ENCODE measurements around the gene RPA4. TPM values are rescaled to one million over a fixed set of nuclear protein-coding genes. Genes with fewer than 3 reads are reported as not detected.

The RPA4 gene
- total and polyA plus RNA-seq, 2 donors (not counting 1 experiment from before 2014, with no cell fraction given), result 0.31 to 2.7 TPM

GRCh38 chrX:96906741-96907140, 23.0 kb downstream of the RPA4 start:
- Histone ChIP-seq H3K4me3 (ENCODE audit: control extremely low read depth in 1 of 5, extremely low read depth in 1 of 5, insufficient read depth in 1 of 5, low read depth in 2 of 5, low read length in 4 of 5) (no peak overlapping the region), H3K9ac (ENCODE audit: low read length) (no peak overlapping the region), H3K4me1 (ENCODE audit: control insufficient read depth in 2 of 2, insufficient read depth in 2 of 2, low read length in 2 of 2) (no peaks in the 10 kb centered on the region), H3K36me3 (replicated peaks in 1 of 2; ENCODE audit: control extremely low read depth in 1 of 2, control insufficient read depth in 1 of 2, extremely low read depth in 1 of 2, insufficient read depth in 2 of 2, low read length in 1 of 2) (no peaks in the 10 kb centered on the region), H3K9me3 (ENCODE audit: control extremely low read depth in 1 of 3, control insufficient read depth in 2 of 3, insufficient read depth in 1 of 3, low read length in 2 of 3) (no peaks in the 10 kb centered on the region), H3K79me2 (ENCODE audit: control insufficient read depth, insufficient read depth, low read length) (no peaks in the 10 kb centered on the region), H3K27me3 (replicated peaks in 1 of 4; ENCODE audit: control extremely low read depth in 1 of 4, control insufficient read depth in 3 of 4, insufficient read depth in 4 of 4, low read length in 3 of 4) (no peaks in the 10 kb centered on the region), H3K4me2 (replicated peaks; ENCODE audit: low read depth, low read length, poor library complexity, severe bottlenecking) (no peak overlapping the region), H4K20me1 (ENCODE audit: control insufficient read depth, insufficient read depth, low read length, poor library complexity, severe bottlenecking) (no peaks in the 10 kb centered on the region), H3K27ac (ENCODE audit: low read length in 2 of 2) (no peak overlapping the region), H2AFZ (ENCODE audit: insufficient read depth, low read depth, low read length, poor library complexity, severe bottlenecking) (no peak overlapping the region)
- WGBS (ENCODE audit: insufficient coverage), result no CpG with 5 or more reads among the region's 2 CpGs
- no peaks in the 10 kb centered on the region for H3K9me3 Mint-ChIP-seq (ENCODE audit: insufficient read depth)
- ChIA-PET CTCF (no interaction called here), POLR2A (no interaction called here)
- DNase-seq (no peak), ATAC-seq (ENCODE audit: low read depth) (no peak)
- H3K27me3 Mint-ChIP-seq, result no peaks in the 10 kb centered on the region
- intact Hi-C loops (cut with micrococcal nuclease), result no loop called here
- H3K27ac Mint-ChIP-seq, result no peak overlapping the region
- H3K4me3 Mint-ChIP-seq, result no peak overlapping the region
- H3K4me1 Mint-ChIP-seq, result no peaks in the 10 kb centered on the region
- no peak for TF ChIP-seq EZH2 (IDR thresholded peaks at IDR 0.05; ENCODE audit: borderline replicate concordance, insufficient read depth, low read depth, low read length, poor library complexity, severe bottlenecking)
- no peak for TF ChIP-seq CTCF (IDR thresholded peaks at IDR 0.05)

- Mint-ChIP-seq H3K4me1 (no peaks in the 10 kb centered on the region), H3K27me3 (no peaks in the 10 kb centered on the region), H3K9me3 (ENCODE audit: insufficient read depth) (no peaks in the 10 kb centered on the region), H3K4me3 (no peak overlapping the region), H3K27ac (no peak overlapping the region)
- Histone ChIP-seq H3K4me2 (replicated peaks; ENCODE audit: low read depth, low read length, poor library complexity, severe bottlenecking) (no peak overlapping the region), H3K36me3 (replicated peaks in 1 of 2; ENCODE audit: control extremely low read depth in 1 of 2, control insufficient read depth in 1 of 2, extremely low read depth in 1 of 2, insufficient read depth in 2 of 2, low read length in 1 of 2) (no peaks in the 10 kb centered on the region), H3K27ac (ENCODE audit: low read length in 2 of 2) (no peak overlapping the region), H3K4me1 (ENCODE audit: control insufficient read depth in 2 of 2, insufficient read depth in 2 of 2, low read length in 2 of 2) (no peaks in the 10 kb centered on the region), H4K20me1 (ENCODE audit: control insufficient read depth, insufficient read depth, low read length, poor library complexity, severe bottlenecking) (no peaks in the 10 kb centered on the region), H3K4me3 (ENCODE audit: control extremely low read depth in 1 of 5, extremely low read depth in 1 of 5, insufficient read depth in 1 of 5, low read depth in 2 of 5, low read length in 4 of 5) (no peak overlapping the region), H2AFZ (ENCODE audit: insufficient read depth, low read depth, low read length, poor library complexity, severe bottlenecking) (no peak overlapping the region), H3K9ac (ENCODE audit: low read length) (no peak overlapping the region), H3K9me3 (ENCODE audit: control extremely low read depth in 1 of 3, control insufficient read depth in 2 of 3, insufficient read depth in 1 of 3, low read length in 2 of 3) (no peaks in the 10 kb centered on the region), H3K79me2 (ENCODE audit: control insufficient read depth, insufficient read depth, low read length) (no peaks in the 10 kb centered on the region), H3K27me3 (replicated peaks in 1 of 4; ENCODE audit: control extremely low read depth in 1 of 4, control insufficient read depth in 3 of 4, insufficient read depth in 4 of 4, low read length in 3 of 4) (no peaks in the 10 kb centered on the region)
- no CpG with 5 or more reads among the region's 3 CpGs for WGBS (ENCODE audit: insufficient coverage)
- ATAC-seq (ENCODE audit: low read depth), result no peak
- ChIA-PET CTCF (no interaction called here), POLR2A (no interaction called here)
- intact Hi-C loops (cut with micrococcal nuclease), result no loop called here
- TF ChIP-seq CTCF (IDR thresholded peaks at IDR 0.05), result no peak
- TF ChIP-seq EZH2 (IDR thresholded peaks at IDR 0.05; ENCODE audit: borderline replicate concordance, insufficient read depth, low read depth, low read length, poor library complexity, severe bottlenecking), result no peak
- DNase-seq, result no peak
Observed at GRCh38 chrX:96907516-96908272, 24.0 kb downstream of the RPA4 start.
